B cell (primary cell): Measurements from ENCODE around the gene P2RX2. TPM values are rescaled to one million over a fixed set of nuclear protein-coding genes. Genes with fewer than 3 reads are reported as not detected.

Source experiments
- ATAC-seq: fragments of 200-7000 bp; cut with Tn5 transposase; one replicate; pipeline ENCODE4 v1.10.0; 2021; ENCODE audit warnings: low read depth, mild to moderate bottlenecking, moderate number of reproducible peaks, moderate library complexity
- CTCF ChIA-PET: fragments of 350-600 bp; sonication (Branson Sonifier 250); formaldehyde crosslinking; loops from one replicate; lab custom pipeline; 2021; ENCODE audit warnings: antibody characterized with exemption, inconsistent platforms; lab: Charles Lee
- POLR2A ChIA-PET: fragments of 350-600 bp; sonication (Branson Sonifier 250); formaldehyde crosslinking; loops from one replicate; lab custom pipeline; 2021; ENCODE audit warnings: antibody characterized with exemption; lab: Charles Lee
- DNase-seq: peaks from one replicate; pipeline ENCODE4 v3.0.0; 2013
- H2AFZ ChIP-seq: 2 replicates; pipeline ENCODE4 v1.6.1; 2012; ENCODE audit warnings: mild to moderate bottlenecking, low read depth, low read length; ENCODE audit not compliant: insufficient read depth, poor library complexity, severe bottlenecking
- H3K27ac ChIP-seq, 2 donors: 1 replicate in 1 of 2; 2 replicates in 1 of 2; pipeline ENCODE4 v1.5.1; 2012 to 2013; ENCODE audit warnings: low read length in 2 of 2, mild to moderate bottlenecking in 2 of 2, moderate library complexity in 1 of 2
- H3K27me3 ChIP-seq, 4 experiments: fragments of 200-600 bp in 1 of 4; sonication (generic) in 1 of 4; replicated peaks in 1 of 4; 1 replicate in 2 of 4; 2 replicates in 2 of 4; pipeline versions ENCODE4 v1.6.1 to v1.7.0; 2013 to 2016; ENCODE audit warnings: low read length in 3 of 4, mild to moderate bottlenecking in 2 of 4, mixed read lengths in 1 of 4, moderate library complexity in 1 of 4; ENCODE audit not compliant: insufficient read depth in 4 of 4, control insufficient read depth in 3 of 4; ENCODE audit errors: control extremely low read depth in 1 of 4
- H3K36me3 ChIP-seq, 2 experiments: replicated peaks in 1 of 2; 1 replicate in 1 of 2; 2 replicates in 1 of 2; pipeline versions ENCODE4 v1.6.1 to v1.7.1; 2013; ENCODE audit warnings: low read length in 1 of 2; ENCODE audit not compliant: insufficient read depth in 2 of 2, control insufficient read depth in 1 of 2; ENCODE audit errors: control extremely low read depth in 1 of 2, extremely low read depth in 1 of 2
- H3K4me1 ChIP-seq, 2 donors: fragments of 200-600 bp in 1 of 2; sonication (generic) in 1 of 2; 1 replicate in 1 of 2; 2 replicates in 1 of 2; pipeline versions ENCODE4 v1.5.1 to v1.6.1; 2013 to 2017; ENCODE audit warnings: low read length in 2 of 2; ENCODE audit not compliant: control insufficient read depth in 2 of 2, insufficient read depth in 2 of 2
- H3K4me2 ChIP-seq: replicated peaks from 2 replicates; pipeline ENCODE3; 2012; ENCODE audit warnings: mild to moderate bottlenecking, low read depth, low read length; ENCODE audit not compliant: poor library complexity, severe bottlenecking
- H3K4me3 ChIP-seq, 5 experiments: fragments of 200-600 bp in 1 of 5; sonication (generic) in 1 of 5; 1 replicate in 3 of 5; 2 replicates in 2 of 5; pipeline versions ENCODE4 v1.5.1 to v1.7.0; 2011 to 2016; ENCODE audit warnings: low read length in 4 of 5, mild to moderate bottlenecking in 4 of 5, low read depth in 2 of 5, control low read depth in 1 of 5, moderate library complexity in 1 of 5; ENCODE audit not compliant: insufficient read depth in 1 of 5; ENCODE audit errors: control extremely low read depth in 1 of 5, extremely low read depth in 1 of 5
- H3K79me2 ChIP-seq: fragments of 200-600 bp; sonication (generic); one replicate; pipeline ENCODE4 v1.6.0; 2016; ENCODE audit warnings: low read length; ENCODE audit not compliant: control insufficient read depth, insufficient read depth
- H3K9ac ChIP-seq: fragments of 200-600 bp; sonication (generic); 2 replicates; pipeline ENCODE4 v1.6.1; 2017; ENCODE audit warnings: mild to moderate bottlenecking, low read length, moderate library complexity
- H3K9me3 ChIP-seq, 3 donors: one replicate each; pipeline versions ENCODE4 v1.6.1 to v1.7.1; 2013; ENCODE audit warnings: low read length in 2 of 3; ENCODE audit not compliant: control insufficient read depth in 2 of 3, insufficient read depth in 1 of 3; ENCODE audit errors: control extremely low read depth in 1 of 3
- H4K20me1 ChIP-seq: 2 replicates; pipeline ENCODE4 v1.6.0; 2012; ENCODE audit warnings: mild to moderate bottlenecking, low read length; ENCODE audit not compliant: insufficient read depth, control insufficient read depth, poor library complexity, severe bottlenecking
- H3K27ac Mint-ChIP-seq: one replicate; pipeline ENCODE4 v1.8.0; 2021; ENCODE audit warnings: mixed read lengths
- H3K27me3 Mint-ChIP-seq: one replicate; pipeline ENCODE4 v1.8.0; 2021; ENCODE audit warnings: mixed read lengths
- H3K4me1 Mint-ChIP-seq: one replicate; pipeline ENCODE4 v1.8.0; 2021; ENCODE audit warnings: mixed read lengths
- H3K4me3 Mint-ChIP-seq: one replicate; pipeline ENCODE4 v1.8.0; 2021; ENCODE audit warnings: mixed read lengths
- H3K9me3 Mint-ChIP-seq: one replicate; pipeline ENCODE4 v1.8.0; 2022; ENCODE audit warnings: mixed read lengths; ENCODE audit not compliant: insufficient read depth
- CTCF ChIP-seq: fragments of 200-600 bp; IDR thresholded peaks from one replicate; pipeline ENCODE4 v1.8.0; 2022; ENCODE audit warnings: antibody characterized with exemption, mild to moderate bottlenecking
- EZH2 ChIP-seq: IDR thresholded peaks from 2 replicates; pipeline ENCODE4 v1.6.1; 2012; ENCODE audit warnings: borderline replicate concordance, low read depth, mild to moderate bottlenecking, moderate library complexity, low read length; ENCODE audit not compliant: insufficient read depth, poor library complexity, severe bottlenecking
- WGBS: methylation state at CpG from one replicate; pipeline ENCODE4 v1.1.5; 2013; ENCODE audit warnings: missing lambda C conversion rate; ENCODE audit not compliant: insufficient coverage; 5-methylcytosine and 5-hydroxymethylcytosine counted together
- intact Hi-C: fragments of 100-400 bp; cut with micrococcal nuclease; formaldehyde crosslinking; loops from one replicate; pipeline ENCODE4 v1.10.0; 2022
- polyA plus RNA-seq: library from polyadenylated mRNA; depleted of rRNA; stranded (reverse); fragments of >200 nt; gene quantifications from 2 replicates; pipeline ENCODE4 v1.2.3, GENCODE V29; 2012
- total RNA-seq, 2 donors: library from RNA; stranded (reverse); fragments of 120-200 nt in 1 of 2; gene quantifications; 1 replicate in 1 of 2; 2 replicates in 1 of 2; pipeline versions ENCODE4 v1.2.3 to v1.2.4, GENCODE V29; 2013 to 2022

The P2RX2 gene
- total and polyA plus RNA-seq, 2 donors (not counting 1 experiment from before 2014, with no cell fraction given) = not detected

DNA sequence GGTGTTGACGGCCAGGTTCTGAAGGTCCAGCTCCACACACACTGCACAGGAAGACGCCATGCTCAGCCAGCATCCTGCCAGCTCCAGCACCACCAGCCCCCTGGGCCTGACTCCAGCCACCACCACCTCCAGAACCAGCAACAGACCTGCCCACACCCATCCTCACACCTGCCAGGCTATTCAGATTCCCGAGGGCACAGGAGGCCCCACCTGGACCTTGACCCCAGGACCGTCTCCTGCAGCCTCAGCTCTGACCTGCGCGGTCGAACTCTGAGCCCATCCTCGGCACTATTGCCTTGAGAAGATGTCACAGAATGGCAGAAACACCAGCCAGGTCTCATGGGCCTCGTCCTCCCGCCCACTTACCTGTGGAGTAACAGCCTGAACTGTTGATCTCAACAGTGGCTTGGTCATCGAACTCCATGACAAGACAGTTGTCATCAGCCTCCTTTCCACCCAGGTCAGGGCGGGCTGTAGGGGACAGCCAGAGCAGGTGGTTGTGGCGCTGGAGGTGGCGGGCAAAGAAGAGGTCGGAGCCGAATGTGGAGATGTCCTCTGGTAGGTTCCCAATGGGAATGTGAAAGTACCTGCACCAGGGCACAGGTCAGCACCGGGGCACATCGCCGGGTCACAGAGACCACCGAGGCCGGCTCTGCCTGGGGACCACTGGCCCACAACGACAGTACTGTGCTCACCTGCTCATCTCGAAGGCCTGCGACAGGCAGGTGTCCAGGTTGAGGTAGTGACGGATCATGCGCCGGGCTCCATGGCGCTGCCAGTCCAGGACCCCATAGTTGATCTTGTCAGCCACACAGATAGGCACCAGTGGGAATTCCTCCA, 23.5 kb downstream of the P2RX2 start:
- Histone ChIP-seq H3K4me2 (no peak overlapping the region), H3K36me3 (peaks cover 2 to 32% of the 10 kb centered on the region in 2 experiments), H4K20me1 (no peaks in the 10 kb centered on the region), H3K9me3 (no peaks in the 10 kb centered on the region), H3K4me1 (no peaks in the 10 kb centered on the region), H3K4me3 (no peak overlapping the region), H3K27ac (no peak overlapping the region), H3K27me3 (no peaks in the 10 kb centered on the region), H2AFZ (no peak overlapping the region), H3K9ac (no peak overlapping the region), H3K79me2 (no peaks in the 10 kb centered on the region)
- DNase-seq (no peak), ATAC-seq (no peak)
- Mint-ChIP-seq H3K4me3 (no peak overlapping the region), H3K27me3 (no peaks in the 10 kb centered on the region), H3K9me3 (no peaks in the 10 kb centered on the region), H3K27ac (no peak overlapping the region), H3K4me1 (no peaks in the 10 kb centered on the region)
- intact Hi-C loops = no loop called here
- 97% methylated on average over 28 of the region's 28 CpGs for WGBS
- ChIA-PET CTCF (no interaction called here), POLR2A (no interaction called here)
- TF ChIP-seq CTCF (no peak), EZH2 (no peak)
